Right forelimb (tissue), 1 donor: ENCODE results near the gene VMAC.
"Not testable (repeated sequence)": the region's sequence is repeated elsewhere in the genome, so short reads cannot be mapped to it uniquely, and the experiment has no call there.

ENCODE experiments used
- DNase-seq: peaks from one replicate; pipeline ENCODE4 v3.0.0-alpha.2; 2018

VMAC gene

GRCh38 chr19:5904352-5905113 lies at the start of gene VMAC:
TSS of gene VMAC (plus strand) at chr19:5904872. CDS start at chr19:5904891, 19 bp downstream.
- peak; percentile 100 for DNase-seq

GRCh38 chr19:5855151-5855550 lies 49.5 kb upstream of the VMAC start:
- DNase-seq, result not testable (repeated sequence)

- DNase-seq, result no peak
These were observed 47.2 kb upstream of the VMAC start for GRCh38 chr19:5857203-5858081.

- DNase-seq, result no peak
These were observed 41.5 kb upstream of the VMAC start for GRCh38 chr19:5863030-5863665.

- no peak for DNase-seq
These were observed 40.5 kb upstream of the VMAC start for GRCh38 chr19:5864013-5864720.

- no peak for DNase-seq
These were observed 39.8 kb upstream of the VMAC start for GRCh38 chr19:5864725-5865486.

- DNase-seq, result no peak
These were observed 38.9 kb upstream of the VMAC start for GRCh38 chr19:5865772-5866171.

- no peak for DNase-seq
These were observed 37.2 kb upstream of the VMAC start for GRCh38 chr19:5867201-5868136.

- no peak for DNase-seq
These were observed 33.7 kb upstream of the VMAC start for GRCh38 chr19:5870986-5871394.

- no peak for DNase-seq
These were observed 31.0 kb upstream of the VMAC start for GRCh38 chr19:5873617-5874199.

GRCh38 chr19:5874496-5874895 lies 30.2 kb upstream of the VMAC start:
- DNase-seq, result not testable (repeated sequence)

GRCh38 chr19:5877427-5877826 lies 27.2 kb upstream of the VMAC start:
- no peak for DNase-seq

GRCh38 chr19:5877882-5878281 lies 26.8 kb upstream of the VMAC start:
- no peak for DNase-seq

- no peak for DNase-seq
These were observed 24.5 kb upstream of the VMAC start for GRCh38 chr19:5880196-5880595.

- peak; percentile 78 for DNase-seq
These were observed 24.0 kb upstream of the VMAC start for GRCh38 chr19:5880604-5881078.

GRCh38 chr19:5881543-5882299 lies 23.0 kb upstream of the VMAC start:
- DNase-seq, result no peak

GRCh38 chr19:5882421-5882968 lies 22.2 kb upstream of the VMAC start:
- no peak for DNase-seq

- DNase-seq, result not testable (repeated sequence)
These were observed 21.4 kb upstream of the VMAC start for GRCh38 chr19:5883157-5883873.
